CD4-positive, alpha-beta T cell treated with Interleukin-2 at 100 ng/mL for 4 hours (primary cell): ENCODE data around the gene ZBTB46.

Experiments
- DNase-seq: peaks from one replicate; pipeline ENCODE4 v3.0.0-alpha.2; 2020; ENCODE audit warnings: low spot score

ZBTB46 gene

DNA sequence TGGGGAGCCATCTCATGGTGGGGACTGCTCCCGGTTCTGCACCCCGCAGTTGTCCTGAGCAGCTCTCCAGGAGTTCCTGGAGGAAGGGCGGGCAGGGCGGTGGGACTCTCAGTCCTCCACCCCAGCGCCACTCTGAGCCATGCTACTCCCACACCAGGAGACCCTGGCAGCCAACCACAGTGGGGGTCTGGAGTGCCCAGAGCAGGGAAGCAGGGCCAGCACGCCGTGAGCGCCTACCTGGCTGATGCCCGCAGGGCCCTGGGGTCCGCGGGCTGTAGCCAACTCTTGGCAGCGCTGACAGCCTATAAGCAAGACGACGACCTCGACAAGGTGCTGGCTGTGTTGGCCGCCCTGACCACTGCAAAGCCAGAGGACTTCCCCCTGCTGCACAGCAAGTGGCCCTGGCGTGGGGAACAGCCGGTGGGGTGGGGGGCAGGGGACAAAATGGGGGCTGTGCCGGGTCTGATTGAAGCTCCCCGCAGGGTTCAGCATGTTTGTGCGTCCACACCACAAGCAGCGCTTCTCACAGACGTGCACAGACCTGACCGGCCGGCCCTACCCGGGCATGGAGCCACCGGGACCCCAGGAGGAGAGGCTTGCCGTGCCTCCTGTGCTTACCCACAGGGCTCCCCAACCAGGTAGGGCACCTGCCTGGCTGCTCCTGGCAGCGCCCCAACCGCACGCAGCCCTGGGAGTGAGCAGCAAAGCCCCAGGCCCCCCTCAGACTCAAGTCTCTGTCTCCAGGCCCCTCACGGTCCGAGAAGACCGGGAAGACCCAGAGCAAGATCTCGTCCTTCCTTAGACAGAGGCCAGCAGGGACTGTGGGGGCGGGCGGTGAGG, 136.3 kb downstream of the ZBTB46 start:
- no peak for DNase-seq

DNA sequence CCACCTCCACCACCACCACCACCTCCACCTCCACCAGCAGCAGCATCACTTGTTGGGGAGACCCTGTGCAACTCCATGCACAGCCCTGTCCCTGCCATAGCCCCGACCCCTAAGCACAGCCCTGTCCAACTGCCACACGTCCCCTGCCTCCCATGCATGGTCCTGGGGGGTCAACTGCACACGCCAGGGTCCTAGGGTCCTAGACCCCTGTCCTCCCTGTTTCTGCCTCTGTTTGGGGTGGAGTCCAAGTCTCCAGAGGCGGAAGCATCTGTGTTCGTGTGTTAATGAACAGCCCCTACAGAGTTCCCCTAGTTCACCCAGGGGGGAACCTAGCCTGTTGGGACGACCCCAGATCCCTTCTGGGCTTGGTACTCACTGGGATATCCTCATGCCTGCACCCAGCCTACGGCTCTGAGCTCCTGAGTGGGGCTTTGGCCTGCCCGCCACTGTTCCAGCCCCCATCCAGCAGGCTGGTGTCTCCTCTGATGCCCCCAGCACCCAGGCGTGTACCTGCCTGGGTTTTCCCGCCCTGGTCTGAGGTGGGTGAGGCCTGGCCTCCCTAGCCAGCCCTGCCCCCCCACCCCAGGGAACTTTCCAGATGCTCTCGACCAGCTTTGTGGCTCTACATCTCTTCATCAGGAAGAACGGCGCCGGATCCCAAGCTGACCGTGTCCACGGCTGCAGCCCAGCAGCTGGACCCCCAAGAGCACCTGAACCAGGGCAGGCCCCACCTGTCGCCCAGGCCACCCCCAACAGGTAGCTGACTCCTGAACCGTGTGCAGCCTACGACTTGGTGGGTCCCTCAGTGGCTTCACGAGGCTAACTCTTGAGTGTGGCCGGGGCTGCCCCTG, 137.1 kb downstream of the ZBTB46 start:
- no peak for DNase-seq
